MV-4-11 (cell line): ENCODE measurements around the gene SNU13.
"Not testable (repeated sequence)": the region's sequence is repeated elsewhere in the genome, so short reads cannot be mapped to it uniquely, and the experiment has no call there.

Source experiments
- DNase-seq: peaks from one replicate; lab custom pipeline; 2025; lab: John Stamatoyannopoulos, UW

Gene SNU13

DNA sequence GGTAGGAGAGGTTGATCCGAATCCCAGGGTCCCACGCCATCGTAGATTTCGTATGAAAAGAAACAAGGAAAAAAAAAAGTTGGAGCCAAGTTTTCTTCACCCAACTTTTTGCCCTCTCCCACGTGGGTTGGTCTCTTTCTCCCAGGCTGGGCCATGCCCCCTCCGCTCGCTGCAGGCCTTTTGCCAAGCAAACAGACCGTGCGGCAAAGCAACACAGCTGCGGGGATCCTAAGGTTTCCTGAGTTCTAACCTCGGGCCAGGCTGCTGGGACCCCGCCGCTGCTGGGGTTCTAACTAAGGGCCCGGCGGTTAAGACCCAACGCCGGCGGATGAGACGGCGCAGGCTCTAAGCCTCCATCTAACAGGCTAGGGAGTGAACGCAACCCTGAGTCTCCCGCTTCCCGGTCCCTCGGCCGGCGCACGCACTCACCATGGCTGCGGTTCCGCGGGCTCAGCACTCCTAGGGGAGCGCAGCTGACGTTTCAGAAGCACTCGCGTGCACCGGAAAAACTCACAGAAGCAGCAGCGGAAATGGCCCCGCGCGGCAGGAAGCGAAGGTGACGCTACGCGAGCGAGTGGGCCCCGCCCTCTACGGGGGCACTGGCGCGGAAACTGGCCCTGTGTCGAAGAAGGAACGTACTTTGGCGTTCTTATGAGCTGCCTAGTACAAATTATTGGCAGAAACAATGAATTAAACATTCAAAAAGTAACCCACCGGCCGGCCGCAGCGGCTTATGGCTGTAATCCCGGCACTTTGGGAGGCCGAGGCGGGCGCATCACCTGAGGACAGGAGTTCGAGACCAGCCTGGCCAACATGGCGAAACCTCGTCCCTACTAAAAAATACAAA, at the start of gene SNU13:
Gene SNU13, minus strand, starts transcription at position 503 of the 847 bp plus-strand sequence. Its CDS starts 71 bp downstream, at position 432.
- DNase-seq, result peak; percentile 93

DNA sequence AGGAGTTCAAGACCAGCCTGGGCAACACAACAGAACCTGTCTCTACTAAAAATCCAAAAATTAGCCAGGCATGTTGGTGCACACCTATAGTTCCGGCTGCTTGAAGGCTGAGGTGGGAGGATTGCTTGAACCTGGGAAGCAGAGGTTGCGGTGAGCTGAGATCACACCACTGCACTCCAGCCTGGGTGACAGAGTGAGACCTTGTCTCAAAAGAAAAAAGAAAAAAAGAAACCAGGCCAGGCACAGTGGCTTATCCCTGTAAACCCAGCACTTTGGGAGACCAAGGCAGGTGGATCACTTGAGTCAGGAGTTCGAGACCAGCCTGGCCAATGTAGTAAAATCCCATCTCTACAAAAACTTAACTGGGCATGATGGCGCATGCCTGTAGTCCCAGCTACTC, 44.6 kb upstream of the SNU13 start:
- not testable (repeated sequence) for DNase-seq

DNA sequence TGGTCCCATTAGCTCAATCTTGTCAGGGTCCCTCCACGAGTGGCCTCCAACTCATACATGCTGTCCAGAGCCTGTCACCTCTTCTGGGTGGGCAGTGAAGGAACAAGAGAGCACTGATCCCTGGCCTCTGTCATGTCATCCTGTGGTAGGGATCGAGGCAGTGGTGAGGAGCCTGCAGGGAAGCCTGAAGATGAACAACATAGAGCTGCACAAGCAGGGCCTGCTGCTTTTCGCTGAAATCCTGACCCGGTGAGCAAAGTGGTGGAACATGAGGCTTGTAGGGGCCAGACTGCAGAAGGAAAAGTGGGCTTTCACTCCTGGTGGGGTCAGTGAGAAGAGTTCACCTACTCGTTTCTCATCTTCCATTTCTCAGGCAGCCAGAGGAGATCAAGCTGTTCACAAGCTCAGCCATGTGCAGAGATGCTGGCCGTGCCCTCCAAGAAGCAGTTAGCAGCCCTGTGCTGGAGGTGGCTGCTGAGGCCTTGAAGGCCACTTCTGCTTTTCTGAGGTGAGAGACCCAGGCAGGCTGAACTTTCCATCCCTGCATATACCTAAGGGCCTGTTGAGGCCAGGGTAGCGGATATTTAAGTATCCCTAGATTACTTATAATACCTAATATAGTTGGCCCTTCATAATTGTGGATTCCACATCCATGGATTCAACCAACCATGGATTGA, 43.6 kb upstream of the SNU13 start:
- peak; percentile 8 for DNase-seq

- DNase-seq, result no peak
Observed at GRCh38 chr22:41731609-41732008, 42.9 kb upstream of the SNU13 start.

DNA sequence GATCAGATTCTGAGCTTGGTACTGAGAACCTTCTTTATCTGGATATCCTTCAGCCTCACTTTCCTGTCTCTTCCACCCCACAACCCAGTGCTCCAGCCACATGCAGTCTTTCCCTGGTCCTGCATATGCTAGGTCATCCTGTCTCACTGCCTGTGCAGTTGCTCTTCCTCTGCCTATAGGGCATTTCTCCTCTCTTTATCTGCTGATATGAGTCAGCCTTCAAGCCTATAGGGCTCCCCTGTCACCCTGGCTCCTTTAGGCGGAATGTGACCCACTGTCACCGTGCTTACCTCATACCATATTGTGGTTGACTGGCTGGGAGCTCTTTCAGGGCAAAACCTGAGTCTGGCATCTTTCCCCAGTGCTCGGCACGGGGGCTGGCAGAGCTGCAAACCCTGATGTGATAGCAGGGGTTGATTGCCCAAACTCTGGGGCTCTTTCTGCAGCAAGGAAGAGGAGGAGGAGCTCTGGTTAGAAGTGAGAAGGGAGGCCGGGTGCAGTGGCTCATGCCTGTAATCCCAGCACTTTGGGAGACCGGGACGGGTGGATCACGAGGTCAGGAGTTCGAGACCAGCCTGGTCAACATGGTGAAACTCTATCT, 36.9 kb upstream of the SNU13 start:
- DNase-seq, result peak; percentile 26

- DNase-seq, result no peak
Observed at GRCh38 chr22:41722496-41722895, 33.8 kb upstream of the SNU13 start.

DNA sequence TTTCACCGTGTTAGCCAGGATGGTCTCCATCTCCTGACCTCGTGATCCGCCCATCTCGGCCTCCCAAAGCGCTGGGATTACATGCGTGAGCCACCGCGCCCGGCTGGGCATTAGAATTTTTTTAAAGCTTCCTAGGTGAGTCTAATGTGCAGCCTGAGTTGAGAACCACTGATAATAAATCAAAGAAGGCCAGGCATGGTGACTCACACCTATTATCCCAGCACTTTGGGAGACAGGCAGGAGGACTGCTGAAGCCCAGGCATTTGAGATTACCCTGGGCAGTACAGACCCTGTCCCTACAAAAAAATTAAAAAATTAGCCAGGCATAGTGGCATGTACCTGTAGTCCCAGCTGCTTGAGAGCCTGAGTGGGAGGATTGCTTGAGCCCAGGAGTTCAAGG, 24.3 kb upstream of the SNU13 start:
- DNase-seq, result no peak

GRCh38 chr22:41709341-41709740, 20.7 kb upstream of the SNU13 start:
- DNase-seq, result no peak

- no peak for DNase-seq
Observed at GRCh38 chr22:41702763-41703162, 14.1 kb upstream of the SNU13 start.

GRCh38 chr22:41700108-41700364, 11.4 kb upstream of the SNU13 start:
- no peak for DNase-seq

- peak; percentile 31 for DNase-seq
Observed at GRCh38 chr22:41699264-41700107, 10.8 kb upstream of the SNU13 start, which contains the start of gene MEI1. TSS of gene MEI1 (plus strand) at chr22:41699503. CDS start at chr22:41699539, 36 bp downstream.

DNA sequence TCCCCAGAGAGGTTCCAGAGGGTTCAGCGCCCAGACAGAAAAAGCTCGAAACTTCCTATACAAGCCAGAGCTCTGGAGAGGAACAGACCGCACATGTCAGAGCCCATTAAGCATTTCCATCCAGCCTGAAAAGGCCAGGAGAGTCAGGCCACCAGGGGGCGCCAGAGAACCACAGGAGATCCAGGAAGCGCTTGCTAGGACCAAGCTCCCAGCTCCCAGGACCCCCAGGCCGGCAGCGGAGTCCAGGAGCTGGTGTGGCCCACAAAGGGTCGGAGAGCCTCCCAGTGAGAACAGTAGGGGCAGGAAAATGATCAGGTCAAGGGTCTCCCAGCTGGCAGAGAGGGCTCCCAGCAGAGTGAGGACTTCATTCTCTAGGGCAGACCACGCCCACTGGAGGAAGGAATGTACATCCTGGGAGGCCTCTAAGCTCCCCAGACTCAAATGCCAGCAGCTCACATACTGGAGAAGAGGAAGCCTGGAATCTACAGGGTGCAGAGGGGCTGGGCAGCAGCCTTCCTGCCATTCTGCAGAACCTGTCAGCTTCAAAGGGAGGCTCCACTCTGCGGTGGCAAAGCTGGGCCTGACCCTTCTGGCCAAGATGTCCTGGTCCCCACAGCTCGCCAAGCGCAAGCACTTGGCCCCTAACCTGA, 8.6 kb upstream of the SNU13 start:
- peak; percentile 87 for DNase-seq

DNA sequence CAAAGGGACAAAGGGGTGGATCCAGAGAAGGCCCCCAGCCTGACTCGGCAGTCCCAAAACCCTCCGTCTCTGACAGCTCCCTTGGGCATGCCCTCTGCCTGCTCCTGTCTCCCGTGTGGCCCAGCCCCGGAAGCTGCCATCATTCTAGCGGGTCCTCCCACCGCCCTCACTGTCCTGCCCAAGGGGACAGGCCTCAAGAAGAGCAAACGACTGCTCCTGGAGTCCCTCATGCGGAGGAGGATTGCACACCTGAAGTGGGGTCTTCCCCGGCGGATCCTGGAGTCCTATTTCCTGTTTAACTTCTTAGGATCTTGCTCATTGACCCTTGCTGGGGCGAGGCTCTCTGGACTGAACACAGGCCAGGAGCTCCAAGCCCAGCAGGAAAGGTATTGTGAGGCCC, 8.0 kb upstream of the SNU13 start:
- DNase-seq, result no peak

GRCh38 chr22:41695211-41695610, 6.5 kb upstream of the SNU13 start:
- no peak for DNase-seq

- DNase-seq, result no peak
Observed at GRCh38 chr22:41690476-41690875, 1.8 kb upstream of the SNU13 start.

DNA sequence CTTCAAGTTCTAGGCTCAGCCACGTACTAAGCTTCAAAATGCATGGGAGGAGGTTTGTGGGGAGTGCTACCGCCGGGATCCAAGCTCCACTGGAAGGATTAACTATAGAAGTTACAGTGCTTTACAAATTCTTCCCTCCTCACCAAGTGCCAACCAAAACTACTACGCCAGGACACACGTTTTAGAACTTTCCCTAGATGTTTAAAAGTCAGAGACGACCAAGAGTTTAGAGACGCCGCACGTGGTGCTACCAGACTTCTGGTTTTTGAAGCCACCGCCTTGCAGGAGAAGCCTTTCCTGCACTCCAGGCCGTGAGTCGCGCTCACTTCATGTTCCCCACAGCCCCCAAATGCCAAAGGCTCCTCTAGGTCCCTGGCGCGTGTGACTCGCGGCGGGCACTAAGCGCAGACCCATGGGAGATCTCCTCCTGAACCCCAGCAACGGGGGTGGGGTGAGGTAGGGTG, 734 bp downstream of the SNU13 start:
- DNase-seq, result peak; percentile 36

GRCh38 chr22:41686890-41687289, 1.8 kb downstream of the SNU13 start:
- not testable (repeated sequence) for DNase-seq

DNA sequence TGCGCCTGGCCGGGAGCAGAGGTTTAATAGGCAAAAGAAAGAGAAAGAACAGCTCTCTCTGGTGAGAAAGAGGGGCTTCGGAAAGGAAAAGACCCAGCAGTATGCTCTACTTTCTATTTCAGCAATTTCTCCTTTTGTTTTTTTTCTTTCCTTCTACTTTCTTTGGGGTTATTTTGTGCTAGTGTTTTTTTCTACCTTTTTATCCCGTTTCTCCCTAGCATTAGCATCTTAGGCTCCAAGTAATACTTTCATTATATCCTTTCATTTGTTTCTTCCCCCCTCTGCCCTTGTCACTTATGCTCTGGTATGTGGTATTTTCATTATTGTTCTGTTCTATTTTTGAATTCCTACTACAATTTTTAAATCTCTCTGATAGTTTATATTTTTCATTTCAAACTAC, 4.5 kb downstream of the SNU13 start:
- no peak for DNase-seq

GRCh38 chr22:41683616-41684015, 5.1 kb downstream of the SNU13 start:
- DNase-seq, result no peak

DNA sequence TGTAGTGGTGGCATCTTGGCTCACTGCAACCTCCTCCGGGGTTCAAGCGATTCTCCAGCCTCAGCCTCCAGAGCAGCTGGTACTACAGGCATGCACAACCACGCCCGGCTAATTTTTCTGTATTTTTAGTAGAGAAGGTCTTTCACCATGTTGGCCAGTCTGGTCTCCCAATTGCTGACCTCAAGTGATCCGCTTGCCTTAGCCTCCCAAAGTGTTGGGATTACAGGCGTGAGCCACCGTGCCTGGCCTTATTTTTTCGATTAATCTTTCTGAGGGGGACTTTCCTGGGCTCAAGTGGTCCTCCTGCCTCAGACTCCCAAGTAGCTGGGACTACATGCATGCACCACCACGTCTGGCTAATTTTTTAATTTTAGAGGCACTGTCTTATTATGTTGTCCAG, 5.6 kb downstream of the SNU13 start:
- no peak for DNase-seq

GRCh38 chr22:41682033-41682807, 6.4 kb downstream of the SNU13 start:
- DNase-seq, result peak; percentile 69
